SK-N-SH (cell line): ENCODE results near the gene TTN. TPM values are rescaled to one million over a fixed set of nuclear protein-coding genes. Genes with fewer than 3 reads are reported as not detected.

ENCODE experiments used
- CTCF ChIA-PET: fragments of 300-600, 350-600 bp; formaldehyde crosslinking; extraction: SDS; loops from one replicate; lab custom pipeline; 2021; lab: Yijun Ruan, JAX
- POLR2A ChIA-PET: fragments of 350-600 bp; sonication (Branson Sonifier 250); formaldehyde crosslinking; extraction: SDS; loops from one replicate; lab custom pipeline; 2020; ENCODE audit warnings: antibody characterized with exemption, inconsistent platforms; lab: Yijun Ruan, JAX
- DNase-seq: peaks from one replicate; pipeline ENCODE4 v3.0.0; 2012
- H2AFZ ChIP-seq: fragments of 200-600 bp; sonication (generic); 2 replicates; pipeline ENCODE4 v1.8.1; 2016; ENCODE audit warnings: antibody characterized with exemption, mild to moderate bottlenecking, low read depth
- H3F3A ChIP-seq: fragments of 200-600 bp; sonication (generic); replicated peaks from 2 replicates; pipeline ENCODE3; 2016; ENCODE audit warnings: antibody characterized with exemption, mild to moderate bottlenecking; ENCODE audit not compliant: insufficient read depth
- H3K27ac ChIP-seq, 2 experiments: fragments of 200-500 bp in 1 of 2; fragments of 200-600 bp in 1 of 2; sonication (Bioruptor generic) in 1 of 2; sonication (generic), shearing (Covaris generic) in 1 of 2; 2 replicates each; pipeline versions ENCODE4 v1.5.1 to v1.6.1; 2014 to 2016; ENCODE audit warnings: low read depth in 2 of 2, inconsistent platforms in 1 of 2, low read length in 1 of 2, mild to moderate bottlenecking in 1 of 2, mixed read lengths in 1 of 2
- H3K27me3 ChIP-seq: fragments of 200-600 bp; sonication (generic), shearing (Covaris generic); 2 replicates; pipeline ENCODE4 v1.6.1; 2016; ENCODE audit warnings: mixed run types; ENCODE audit not compliant: insufficient read depth
- H3K36me3 ChIP-seq, 2 experiments: fragments of 200-500 bp in 1 of 2; fragments of 200-600 bp in 1 of 2; sonication (Bioruptor generic) in 1 of 2; sonication (generic) in 1 of 2; replicated peaks in 1 of 2; 2 replicates each; pipeline versions ENCODE3 to v1.5.1; 2014 to 2016; ENCODE audit warnings: low read length in 1 of 2, mild to moderate bottlenecking in 1 of 2; ENCODE audit not compliant: insufficient read depth in 2 of 2, control insufficient read depth in 1 of 2
- H3K4me1 ChIP-seq, 2 experiments: fragments of 200-500 bp in 1 of 2; fragments of 200-600 bp in 1 of 2; sonication (Bioruptor generic) in 1 of 2; sonication (generic), shearing (Covaris generic) in 1 of 2; 2 replicates each; pipeline versions ENCODE4 v1.5.1 to v1.6.1; 2014 to 2016; ENCODE audit warnings: low read depth in 1 of 2, low read length in 1 of 2, mixed run types in 1 of 2; ENCODE audit not compliant: insufficient read depth in 2 of 2, control insufficient read depth in 1 of 2
- H3K4me2 ChIP-seq: fragments of 200-600 bp; sonication (generic), shearing (Covaris generic); 2 replicates; pipeline ENCODE4 v1.6.1; 2017; ENCODE audit warnings: mixed run types
- H3K4me3 ChIP-seq, 2 experiments: fragments of 200-500 bp in 1 of 2; fragments of 200-600 bp in 1 of 2; sonication (Bioruptor generic) in 1 of 2; sonication (generic), shearing (Covaris generic) in 1 of 2; 2 replicates each; pipeline versions ENCODE4 v1.5.1 to v1.8.1; 2014 to 2016; ENCODE audit warnings: low read depth in 2 of 2, inconsistent platforms in 1 of 2, low read length in 1 of 2, mild to moderate bottlenecking in 1 of 2, mixed read lengths in 1 of 2, moderate library complexity in 1 of 2
- H3K79me2 ChIP-seq: fragments of 200-600 bp; sonication (generic); 2 replicates; pipeline ENCODE4 v1.8.1; 2017; ENCODE audit warnings: mild to moderate bottlenecking; ENCODE audit not compliant: insufficient read depth
- H3K9ac ChIP-seq: fragments of 200-600 bp; sonication (generic); 2 replicates; pipeline ENCODE4 v1.6.1; 2017; ENCODE audit warnings: mixed run types
- H3K9me2 ChIP-seq: fragments of 200-600 bp; sonication (generic); 2 replicates; pipeline ENCODE4 v1.6.1; 2017; ENCODE audit warnings: mixed run types
- H3K9me3 ChIP-seq: fragments of 200-600 bp; sonication (generic); 2 replicates; pipeline ENCODE4 v1.6.1; 2017; ENCODE audit warnings: mixed run types, mild to moderate bottlenecking, moderate library complexity
- H4K20me1 ChIP-seq: fragments of 200-600 bp; sonication (generic); 2 replicates; pipeline ENCODE4 v1.6.1; 2017; ENCODE audit warnings: mild to moderate bottlenecking, mixed run types; ENCODE audit not compliant: insufficient read depth
- CTCF ChIP-seq: fragments of 200-600 bp; sonication (generic); IDR thresholded peaks from 2 replicates; pipeline ENCODE4 v1.6.1; 2017; ENCODE audit warnings: antibody characterized with exemption, mild to moderate bottlenecking, moderate library complexity
- ELF1 ChIP-seq: IDR thresholded peaks from 2 replicates; pipeline ENCODE4 v1.4.0; 2012
- EP300 ChIP-seq, 2 experiments: IDR thresholded peaks; 2 replicates each; pipeline versions ENCODE4 v1.4.0 to v1.6.1; 2012; ENCODE audit warnings: borderline replicate concordance in 1 of 2, low read depth in 1 of 2, low read length in 1 of 2
- FOSL2 ChIP-seq: IDR thresholded peaks from 2 replicates; pipeline ENCODE4 v1.4.0; 2012; ENCODE audit warnings: low read depth, mild to moderate bottlenecking, moderate library complexity, borderline replicate concordance
- FOXM1 ChIP-seq: IDR thresholded peaks from 2 replicates; pipeline ENCODE4 v1.4.0; 2012; ENCODE audit warnings: low read depth, mild to moderate bottlenecking
- GATA2 ChIP-seq: sonication (generic); formaldehyde crosslinking; IDR thresholded peaks from 2 replicates; pipeline ENCODE4 v1.5.0; 2020; ENCODE audit warnings: mild to moderate bottlenecking, missing genetic modification reagents
- MEF2A ChIP-seq: IDR thresholded peaks from 2 replicates; pipeline ENCODE4 v1.4.0; 2012; ENCODE audit warnings: low read depth, borderline replicate concordance
- MXI1 ChIP-seq: IDR thresholded peaks from 2 replicates; pipeline ENCODE4 v1.6.1; 2012; ENCODE audit warnings: mild to moderate bottlenecking, low read depth, low read length, improper control_type of control experiment
- NFIC ChIP-seq: IDR thresholded peaks from 2 replicates; pipeline ENCODE4 v1.4.0; 2012; ENCODE audit warnings: borderline replicate concordance
- NRF1 ChIP-seq: IDR thresholded peaks from 2 replicates; pipeline ENCODE4 v1.6.1; 2012; ENCODE audit warnings: low read depth, mild to moderate bottlenecking, low read length
- POLR2AphosphoS5 ChIP-seq: IDR thresholded peaks from 2 replicates; pipeline ENCODE4 v1.6.1; 2012; ENCODE audit warnings: low read depth, low read length
- RAD21 ChIP-seq: IDR thresholded peaks from 2 replicates; pipeline ENCODE4 v1.6.1; 2012; ENCODE audit warnings: mild to moderate bottlenecking, low read length
- RFX5 ChIP-seq: IDR thresholded peaks from 2 replicates; pipeline ENCODE4 v1.6.1; 2012; ENCODE audit warnings: mild to moderate bottlenecking, improper control_type of control experiment, low read length
- RXRA ChIP-seq: IDR thresholded peaks from 2 replicates; pipeline ENCODE4 v1.4.0; 2012; ENCODE audit warnings: low read depth, mild to moderate bottlenecking, borderline replicate concordance
- SIN3A ChIP-seq: IDR thresholded peaks from 2 replicates; pipeline ENCODE4 v1.6.1; 2012; ENCODE audit warnings: low read depth, mild to moderate bottlenecking, low read length, moderate library complexity, borderline replicate concordance
- TAF1 ChIP-seq: IDR thresholded peaks from 2 replicates; pipeline ENCODE4 v1.6.1; 2012; ENCODE audit warnings: low read depth, mild to moderate bottlenecking, low read length, moderate library complexity, borderline replicate concordance
- TCF12 ChIP-seq: IDR thresholded peaks from 2 replicates; pipeline ENCODE4 v1.4.0; 2012
- TEAD4 ChIP-seq: IDR thresholded peaks from 2 replicates; pipeline ENCODE4 v1.4.0; 2012; ENCODE audit warnings: mild to moderate bottlenecking, borderline replicate concordance; ENCODE audit not compliant: insufficient read depth
- ZBTB33 ChIP-seq: IDR thresholded peaks from 2 replicates; pipeline ENCODE4 v1.4.0; 2012; ENCODE audit warnings: low read depth, borderline replicate concordance
- WGBS: methylation state at CpG from one replicate; pipeline ENCODE4 v1.1.6; 2017; ENCODE audit warnings: low lambda C conversion rate; 5-methylcytosine and 5-hydroxymethylcytosine counted together
- polyA plus RNA-seq, 3 experiments: library from polyadenylated mRNA; depleted of rRNA; stranded (reverse); fragments of >200 nt; gene quantifications; 2 replicates each; pipeline ENCODE4 v1.2.3, GENCODE V29; 2012
- TF ChIP-seq, protein P1 (sequence below): IDR thresholded peaks from 2 replicates; pipeline ENCODE4 v1.6.1; 2012; ENCODE audit warnings: mild to moderate bottlenecking, low read depth, low read length, moderate library complexity
- TF ChIP-seq, protein P2 (sequence below): IDR thresholded peaks from 2 replicates; pipeline ENCODE4 v1.4.0; 2012; ENCODE audit warnings: low read depth, borderline replicate concordance
- TF ChIP-seq, protein P3 (sequence below): IDR thresholded peaks from 2 replicates; pipeline ENCODE4 v1.4.0; 2012; ENCODE audit warnings: low read depth

The TTN gene
- polyA plus RNA-seq, 1 of the 3 experiments (the other 2 are of a cell fraction) = 0.08 TPM

GRCh38 chr2:178480227-178481181 lies 326.7 kb downstream of the TTN start, which contains the start of gene PLEKHA3:
TSS of gene PLEKHA3 (plus strand) at chr2:178480457. CDS start at chr2:178480870, 413 bp downstream.
- H3K27ac ChIP-seq = peak within 1 kb of the TSS; percentile 72 to 82
- H3K4me1 ChIP-seq = peaks cover 17 to 21% of the 10 kb centered on the region in 2 experiments; a peak in 3 of 4 replicates
- DNase-seq = peak; percentile 93
- peaks cover 20% of the 10 kb centered on the region for H3F3A ChIP-seq
- no peaks in the 10 kb centered on the region for H3K9me2 ChIP-seq
- peak within 1 kb of the TSS; percentile 79 for H3K9ac ChIP-seq
- ChIA-PET POLR2A (interaction anchor here (1.0 to 1.5 kb wide), 3 partner anchors 29 to 66 kb away, joined by 3 to 8 read pairs (median 3); partner anchors contain the start of genes PJVK and PRKRA), CTCF (interaction anchor here (1.0 to 1.8 kb wide), 5 partner anchors 15 to 75 kb away, joined by 3 to 4 read pairs (median 4); partner anchors contain the start of genes PJVK and PRKRA)
- peaks cover 77% of the 10 kb centered on the region for H3K79me2 ChIP-seq
- peak within 1 kb of the TSS; percentile 78 for H2AFZ ChIP-seq
- peak within 1 kb of the TSS; percentile 74 to 80 for H3K4me3 ChIP-seq
- H3K9me3 ChIP-seq = no peaks in the 10 kb centered on the region
- H3K36me3 ChIP-seq = peaks cover 0 to 5% of the 10 kb centered on the region in 2 experiments
- H4K20me1 ChIP-seq = peaks cover 45% of the 10 kb centered on the region
- peak within 1 kb of the TSS; percentile 83 for H3K4me2 ChIP-seq
- 2% methylated on average over 24 of the region's 92 CpGs for WGBS
- no peaks in the 10 kb centered on the region for H3K27me3 ChIP-seq
- no peak for TF ChIP-seq RAD21
- TF ChIP-seq SIN3A = peak; percentile 49; the same call in 1 of the 2 replicates
- no peak; the same call in none of the 2 replicates for TF ChIP-seq MXI1
- peak; percentile 65; the same call in 1 of the 2 replicates for TF ChIP-seq ELF1
- TF ChIP-seq, protein P1, sequence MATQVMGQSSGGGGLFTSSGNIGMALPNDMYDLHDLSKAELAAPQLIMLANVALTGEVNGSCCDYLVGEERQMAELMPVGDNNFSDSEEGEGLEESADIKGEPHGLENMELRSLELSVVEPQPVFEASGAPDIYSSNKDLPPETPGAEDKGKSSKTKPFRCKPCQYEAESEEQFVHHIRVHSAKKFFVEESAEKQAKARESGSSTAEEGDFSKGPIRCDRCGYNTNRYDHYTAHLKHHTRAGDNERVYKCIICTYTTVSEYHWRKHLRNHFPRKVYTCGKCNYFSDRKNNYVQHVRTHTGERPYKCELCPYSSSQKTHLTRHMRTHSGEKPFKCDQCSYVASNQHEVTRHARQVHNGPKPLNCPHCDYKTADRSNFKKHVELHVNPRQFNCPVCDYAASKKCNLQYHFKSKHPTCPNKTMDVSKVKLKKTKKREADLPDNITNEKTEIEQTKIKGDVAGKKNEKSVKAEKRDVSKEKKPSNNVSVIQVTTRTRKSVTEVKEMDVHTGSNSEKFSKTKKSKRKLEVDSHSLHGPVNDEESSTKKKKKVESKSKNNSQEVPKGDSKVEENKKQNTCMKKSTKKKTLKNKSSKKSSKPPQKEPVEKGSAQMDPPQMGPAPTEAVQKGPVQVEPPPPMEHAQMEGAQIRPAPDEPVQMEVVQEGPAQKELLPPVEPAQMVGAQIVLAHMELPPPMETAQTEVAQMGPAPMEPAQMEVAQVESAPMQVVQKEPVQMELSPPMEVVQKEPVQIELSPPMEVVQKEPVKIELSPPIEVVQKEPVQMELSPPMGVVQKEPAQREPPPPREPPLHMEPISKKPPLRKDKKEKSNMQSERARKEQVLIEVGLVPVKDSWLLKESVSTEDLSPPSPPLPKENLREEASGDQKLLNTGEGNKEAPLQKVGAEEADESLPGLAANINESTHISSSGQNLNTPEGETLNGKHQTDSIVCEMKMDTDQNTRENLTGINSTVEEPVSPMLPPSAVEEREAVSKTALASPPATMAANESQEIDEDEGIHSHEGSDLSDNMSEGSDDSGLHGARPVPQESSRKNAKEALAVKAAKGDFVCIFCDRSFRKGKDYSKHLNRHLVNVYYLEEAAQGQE = 0 out of 2 replicates have a peak, but pooled peaks have one; percentile 20
- TF ChIP-seq NFIC = peak; percentile 72
- no peak for TF ChIP-seq FOXM1
- TF ChIP-seq, protein P2, sequence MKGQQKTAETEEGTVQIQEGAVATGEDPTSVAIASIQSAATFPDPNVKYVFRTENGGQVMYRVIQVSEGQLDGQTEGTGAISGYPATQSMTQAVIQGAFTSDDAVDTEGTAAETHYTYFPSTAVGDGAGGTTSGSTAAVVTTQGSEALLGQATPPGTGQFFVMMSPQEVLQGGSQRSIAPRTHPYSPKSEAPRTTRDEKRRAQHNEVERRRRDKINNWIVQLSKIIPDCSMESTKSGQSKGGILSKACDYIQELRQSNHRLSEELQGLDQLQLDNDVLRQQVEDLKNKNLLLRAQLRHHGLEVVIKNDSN = 0 out of 2 replicates have a peak, but pooled peaks have one; percentile 7
- TF ChIP-seq CTCF = no peak
- TF ChIP-seq, protein P3, sequence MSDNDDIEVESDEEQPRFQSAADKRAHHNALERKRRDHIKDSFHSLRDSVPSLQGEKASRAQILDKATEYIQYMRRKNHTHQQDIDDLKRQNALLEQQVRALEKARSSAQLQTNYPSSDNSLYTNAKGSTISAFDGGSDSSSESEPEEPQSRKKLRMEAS = peak; percentile 38; the same call in 1 of the 2 replicates
- no peak for TF ChIP-seq MEF2A
- TF ChIP-seq TCF12 = no peak
- TF ChIP-seq TEAD4 = no peak
- no peak for TF ChIP-seq FOSL2
- 0 out of 4 replicates have a peak, but pooled peaks of 1 of the 2 experiments have one; percentile 9 for TF ChIP-seq EP300 (IDR thresholded peaks at IDR 0.05; ENCODE audit: borderline replicate concordance in 1 of 2, low read depth in 1 of 2, low read length in 1 of 2)
- no peak for TF ChIP-seq ZBTB33
- TF ChIP-seq POLR2AphosphoS5 = peak; percentile 58; the same call in 1 of the 2 replicates
- no peak; the same call in none of the 2 replicates for TF ChIP-seq TAF1
- peak; percentile 73 for TF ChIP-seq NRF1
- TF ChIP-seq RXRA = peak; percentile 19; the same call in 1 of the 2 replicates
- TF ChIP-seq RFX5 = no peak
- TF ChIP-seq GATA2 (CRISPR knock-in tag) = no peak
